H1 (cell line): ENCODE results near the gene ZNF512B. TPM values are rescaled to one million over a fixed set of nuclear protein-coding genes. Genes with fewer than 3 reads are reported as not detected.

Experiments used
- ASH2L ChIP-seq: fragments of 200-600, 300-600 bp; sonication (generic); IDR thresholded peaks from one replicate; pipeline ENCODE4 v1.7.1; 2017; ENCODE audit warnings: low read length
- BCL11A ChIP-seq, 2 experiments: IDR thresholded peaks; one replicate each; pipeline ENCODE4 v1.6.1; 2011; ENCODE audit warnings: low read depth in 2 of 2, low read length in 2 of 2, mild to moderate bottlenecking in 2 of 2
- BRCA1 ChIP-seq: IDR thresholded peaks from 2 replicates; pipeline ENCODE4 v1.6.1; 2012; ENCODE audit warnings: low read depth, low read length, improper control_type of control experiment
- CHD2 ChIP-seq: IDR thresholded peaks from 2 replicates; pipeline ENCODE4 v1.6.1; 2012; ENCODE audit warnings: low read length, improper control_type of control experiment
- CREB1 ChIP-seq: IDR thresholded peaks from 2 replicates; pipeline ENCODE4 v1.6.1; 2012; ENCODE audit warnings: inconsistent platforms
- CTBP2 ChIP-seq: IDR thresholded peaks from 2 replicates; pipeline ENCODE4 v1.7.0; 2011; ENCODE audit warnings: borderline replicate concordance, mild to moderate bottlenecking, moderate library complexity, mixed read lengths, low read length; ENCODE audit not compliant: insufficient read depth, insufficient read length
- E2F6 ChIP-seq: IDR thresholded peaks from 2 replicates; pipeline ENCODE4 v1.6.1; 2012; ENCODE audit warnings: inconsistent platforms
- EP300 ChIP-seq, 2 experiments: IDR thresholded peaks; 1 replicate in 1 of 2; 2 replicates in 1 of 2; pipeline ENCODE4 v1.6.1; 2011 to 2012; ENCODE audit warnings: low read depth in 2 of 2, low read length in 2 of 2, mild to moderate bottlenecking in 2 of 2, borderline replicate concordance in 1 of 2, inconsistent platforms in 1 of 2, moderate library complexity in 1 of 2
- EZH2 ChIP-seq: fragments of 200-600 bp; sonication (generic); IDR thresholded peaks from 2 replicates; pipeline ENCODE4 v1.7.1; 2012; ENCODE audit warnings: low read depth, mild to moderate bottlenecking, moderate library complexity, low read length, inconsistent platforms; ENCODE audit not compliant: severe bottlenecking
- FOSL1 ChIP-seq: IDR thresholded peaks from 2 replicates; pipeline ENCODE4 v1.6.1; 2011; ENCODE audit warnings: mild to moderate bottlenecking, low read depth, low read length, moderate library complexity; ENCODE audit not compliant: insufficient read depth
- GTF2F1 ChIP-seq: IDR thresholded peaks from 2 replicates; pipeline ENCODE4 v1.6.1; 2012; ENCODE audit warnings: low read depth, low read length, improper control_type of control experiment, borderline replicate concordance
- HDAC6 ChIP-seq: IDR thresholded peaks from one replicate; pipeline ENCODE4 v1.7.1; 2012; ENCODE audit warnings: low read depth, mild to moderate bottlenecking, inconsistent platforms, low read length, moderate library complexity
- JUND ChIP-seq: IDR thresholded peaks from 2 replicates; pipeline ENCODE4 v1.6.1; 2011; ENCODE audit warnings: mild to moderate bottlenecking, improper control_type of control experiment, low read length
- NRF1 ChIP-seq: IDR thresholded peaks from 2 replicates; pipeline ENCODE4 v1.6.1; 2011; ENCODE audit warnings: mild to moderate bottlenecking, low read depth, low read length, improper control_type of control experiment
- PHF8 ChIP-seq: fragments of 200-600 bp; sonication (generic); conservative IDR thresholded peaks from 2 replicates; pipeline ENCODE4 v1.7.1; 2012; ENCODE audit warnings: low read depth, mild to moderate bottlenecking, inconsistent platforms, low read length, moderate library complexity
- RFX5 ChIP-seq: IDR thresholded peaks from 2 replicates; pipeline ENCODE4 v1.6.1; 2011; ENCODE audit warnings: low read depth, low read length, improper control_type of control experiment, borderline replicate concordance
- SP1 ChIP-seq: IDR thresholded peaks from 2 replicates; pipeline ENCODE4 v1.6.1; 2011; ENCODE audit warnings: low read depth, low read length
- SUZ12 ChIP-seq: fragments of 200-600 bp; sonication (generic); IDR thresholded peaks from 2 replicates; pipeline ENCODE4 v1.6.1; 2012; ENCODE audit warnings: mild to moderate bottlenecking, inconsistent platforms, low read length, moderate library complexity, mixed read lengths
- YY1 ChIP-seq: IDR thresholded peaks from 2 replicates; pipeline ENCODE4 v1.6.1; 2011; ENCODE audit warnings: low read depth, mild to moderate bottlenecking, low read length
- polyA plus RNA-seq, 7 experiments: library from polyadenylated mRNA; depleted of rRNA in 3 of 7; stranded (reverse) in 5 of 7; unstranded in 2 of 7; fragments of >200 nt in 5 of 7; fragments of 200-250 nt in 2 of 7; gene quantifications; 1 replicate in 5 of 7; 2 replicates in 1 of 7; 4 replicates in 1 of 7; pipeline versions ENCODE4 v1.2.1 to v1.2.3, GENCODE V29; 2011 to 2013; ENCODE audit warnings: missing spikeins in 2 of 7, mixed read lengths in 2 of 7
- total RNA-seq: library from RNA; stranded (reverse); fragmentation: NEBNext Ultra II Directional; extraction: Animal tissue kit (Norgen Biotek cat#: 25700); gene quantifications from 2 replicates; pipeline ENCODE4 v1.2.1, GENCODE V29; 2021
- TF ChIP-seq, protein P1 (sequence below): IDR thresholded peaks from 2 replicates; pipeline ENCODE4 v1.6.1; 2012; ENCODE audit warnings: low read length, inconsistent platforms
- TF ChIP-seq, protein P2 (sequence below): IDR thresholded peaks from 2 replicates; pipeline ENCODE4 v1.6.1; 2012; ENCODE audit warnings: inconsistent platforms

ZNF512B gene
- total and polyA plus RNA-seq, 2 of the 8 experiments (the other 6 are each of a cell fraction or from before 2014, with no cell fraction given) = 7.3 to 26.6 TPM

- TF ChIP-seq EP300 (IDR thresholded peaks at IDR 0.05; ENCODE audit: borderline replicate concordance in 1 of 2, low read depth in 2 of 2, low read length in 2 of 2) = no peak
- no peak for TF ChIP-seq CTBP2
- TF ChIP-seq BCL11A (IDR thresholded peaks at IDR 0.05; ENCODE audit: low read depth in 2 of 2, low read length in 2 of 2) = no peak
- TF ChIP-seq, protein P1, sequence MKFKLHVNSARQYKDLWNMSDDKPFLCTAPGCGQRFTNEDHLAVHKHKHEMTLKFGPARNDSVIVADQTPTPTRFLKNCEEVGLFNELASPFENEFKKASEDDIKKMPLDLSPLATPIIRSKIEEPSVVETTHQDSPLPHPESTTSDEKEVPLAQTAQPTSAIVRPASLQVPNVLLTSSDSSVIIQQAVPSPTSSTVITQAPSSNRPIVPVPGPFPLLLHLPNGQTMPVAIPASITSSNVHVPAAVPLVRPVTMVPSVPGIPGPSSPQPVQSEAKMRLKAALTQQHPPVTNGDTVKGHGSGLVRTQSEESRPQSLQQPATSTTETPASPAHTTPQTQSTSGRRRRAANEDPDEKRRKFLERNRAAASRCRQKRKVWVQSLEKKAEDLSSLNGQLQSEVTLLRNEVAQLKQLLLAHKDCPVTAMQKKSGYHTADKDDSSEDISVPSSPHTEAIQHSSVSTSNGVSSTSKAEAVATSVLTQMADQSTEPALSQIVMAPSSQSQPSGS = no peak
- TF ChIP-seq, protein P2, sequence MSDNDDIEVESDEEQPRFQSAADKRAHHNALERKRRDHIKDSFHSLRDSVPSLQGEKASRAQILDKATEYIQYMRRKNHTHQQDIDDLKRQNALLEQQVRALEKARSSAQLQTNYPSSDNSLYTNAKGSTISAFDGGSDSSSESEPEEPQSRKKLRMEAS = peak; percentile 61; the same call in 1 of the 2 replicates
- TF ChIP-seq CHD2 = peak; percentile 87
- TF ChIP-seq BRCA1 = peak; percentile 60; the same call in 1 of the 2 replicates
- TF ChIP-seq EZH2 = peak; percentile 26
- TF ChIP-seq GTF2F1 = no peak
- no peak for TF ChIP-seq YY1
- TF ChIP-seq ASH2L = peak; percentile 31
- no peak for TF ChIP-seq JUND
- no peak for TF ChIP-seq HDAC6
- TF ChIP-seq SP1 = no peak
- no peak for TF ChIP-seq E2F6
- TF ChIP-seq NRF1 = peak; percentile 6; the same call in 1 of the 2 replicates
- TF ChIP-seq FOSL1 = no peak
- TF ChIP-seq CREB1 = no peak
- no peak for TF ChIP-seq SUZ12
- peak; percentile 42; the same call in 1 of the 2 replicates for TF ChIP-seq PHF8
- TF ChIP-seq RFX5 = no peak
These were observed at the start of gene ZNF512B (continued) for GRCh38 chr20:63969838-63970713.
